Measurements from ENCODE around the gene MAP1A. TPM values are rescaled to one million over a fixed set of nuclear protein-coding genes. Genes with fewer than 3 reads are reported as not detected.
A peak's percentile ranks its signal among the peaks of the same experiment; 100 is the strongest.

The MAP1A gene
- total RNA-seq, 1 experiment from 2014 or later, result 1.9 TPM

- peaks cover 9% of the 10 kb centered on the region for H3K79me2 ChIP-seq (ENCODE audit: insufficient read depth, low read length)
- peak overlapping the region; percentile 79 for H3K9ac ChIP-seq (ENCODE audit: low read length)
- no peak overlapping the region for H3K27ac ChIP-seq (ENCODE audit: low read depth, low read length)
- BruUV-seq (replicated peaks), result no TSS peak
- H3K9me2 ChIP-seq (ENCODE audit: insufficient read depth), result no peaks in the 10 kb centered on the region
- ChIA-PET RAD21 (ENCODE audit: low non-redundant PET in 1 of 2, low total read pairs in 2 of 2, uncharacterized antibody in 2 of 2, unreplicated experiment in 2 of 2) (no interaction called here), POLR2A (interaction anchor here (0.9 kb wide), 1 partner anchor 17 kb away, joined by 8 read pairs; no protein-coding TSS in a partner anchor), CTCF (interaction anchor here (1.9 kb wide), 1 partner anchor 17 kb away, joined by 6 read pairs; no protein-coding TSS in a partner anchor)
- TF ChIP-seq CBX3 (IDR thresholded peaks at IDR 0.05; ENCODE audit: low read depth) (no peak), ELF1 (IDR thresholded peaks at IDR 0.05; ENCODE audit: borderline replicate concordance, low read depth) (no peak), SP1 (IDR thresholded peaks at IDR 0.05; ENCODE audit: low read depth) (no peak), FOSL1 (IDR thresholded peaks at IDR 0.05; ENCODE audit: low read depth) (no peak), MAX (IDR thresholded peaks at IDR 0.05) (no peak), SRF (IDR thresholded peaks at IDR 0.05; ENCODE audit: low read depth) (no peak), ATF3 (IDR thresholded peaks at IDR 0.05) (no peak), TCF7L2 (IDR thresholded peaks at IDR 0.05; ENCODE audit: borderline replicate concordance, extremely low read depth, insufficient read depth, insufficient read length) (no peak), POLR2AphosphoS5 (IDR thresholded peaks at IDR 0.05; ENCODE audit: low read depth, low read length) (no peak), EZH2 (IDR thresholded peaks at IDR 0.05) (no peak)
- ATAC-seq (no peak), DNase-seq (ENCODE audit: low read depth, low spot score) (no peak)
- peak overlapping the region; percentile 89 for H3K4me2 ChIP-seq (ENCODE audit: low read length)
- intact Hi-C loops (cut with micrococcal nuclease), result no loop called here
- peaks cover 4 to 13% of the 10 kb centered on the region in 2 experiments; a peak in 3 of 4 replicates for H3K4me1 ChIP-seq (ENCODE audit: control insufficient read depth in 1 of 2, insufficient read depth in 2 of 2, low read length in 2 of 2)
- no peaks in the 10 kb centered on the region for H3K27me3 ChIP-seq (ENCODE audit: insufficient read depth, low read length)
- no peaks in the 10 kb centered on the region for H4K20me1 ChIP-seq (ENCODE audit: insufficient read depth)
- H3K4me3 ChIP-seq (replicated peaks in 1 of 2; ENCODE audit: low read depth in 1 of 2, low read length in 2 of 2), result peak overlapping the region; percentile 77 to 84
- H3K36me3 ChIP-seq (ENCODE audit: control insufficient read depth in 1 of 2, insufficient read depth in 2 of 2, low read length in 2 of 2), result peaks cover 8 to 14% of the 10 kb centered on the region in 2 experiments
- H3K9me3 ChIP-seq (ENCODE audit: control insufficient read depth in 1 of 2, insufficient read depth in 1 of 2, low read depth in 1 of 2, low read length in 2 of 2), result no peaks in the 10 kb centered on the region
- H2AFZ ChIP-seq (ENCODE audit: low read depth, low read length, poor library complexity, severe bottlenecking), result peak overlapping the region; percentile 98
Observed at GRCh38 chr15:43493703-43494472, 23.5 kb upstream of the MAP1A start.
